ENCODE measurements around the gene PATE4. TPM values are rescaled to one million over a fixed set of nuclear protein-coding genes. Genes with fewer than 3 reads are reported as not detected.

Gene PATE4
- total RNA-seq, 1 donor from 2014 or later, result not detected

DNA sequence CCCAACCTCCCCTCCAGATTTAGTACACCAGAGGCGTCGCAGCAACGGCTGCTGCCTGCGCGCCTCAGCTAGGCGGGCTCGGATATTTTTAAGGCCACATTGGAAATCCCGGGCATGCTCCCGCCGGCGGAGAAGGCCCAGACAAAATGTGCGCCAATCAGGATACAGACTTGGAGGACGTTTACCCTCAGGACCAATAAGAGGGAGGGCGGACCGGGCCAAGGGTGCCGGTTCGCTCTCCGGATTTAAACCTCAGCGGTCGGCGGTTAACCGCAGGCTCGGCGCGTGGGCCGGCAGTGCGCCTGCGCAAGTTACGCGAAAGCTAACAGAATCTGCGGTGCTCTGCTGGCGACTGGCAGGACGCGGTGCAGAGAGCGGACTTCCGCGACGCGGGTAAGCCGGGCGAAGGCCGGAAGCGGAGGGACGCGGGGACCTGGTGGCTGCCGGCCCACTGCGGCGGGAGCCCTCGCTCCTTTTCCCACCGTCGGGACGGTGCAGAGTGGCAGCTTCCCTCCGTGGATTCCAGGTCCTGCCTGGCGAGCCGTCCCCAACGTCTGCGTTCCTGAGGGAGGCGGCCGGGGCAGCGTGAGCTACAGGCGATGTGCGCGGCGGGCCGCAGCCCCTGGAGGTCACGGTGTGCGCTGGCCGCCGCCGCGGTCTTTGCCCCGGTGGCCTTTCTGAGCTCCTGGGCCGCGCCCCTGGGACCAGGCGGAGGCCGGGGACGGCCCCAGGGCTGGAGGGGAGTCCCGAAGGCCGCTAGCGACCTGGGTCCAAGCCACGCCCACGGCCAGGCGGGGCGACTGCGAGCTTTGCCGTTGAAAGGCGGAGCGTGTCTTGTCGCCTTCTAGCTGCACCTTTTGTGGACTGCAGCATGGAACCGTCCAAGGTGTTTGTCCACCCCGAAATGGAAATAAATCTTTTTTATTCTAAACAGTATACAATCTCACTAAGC is 54.5 kb downstream of the PATE4 start, which contains the start of gene HYLS1:
TSS of gene HYLS1 (plus strand) at position 296 of the 952 bp plus-strand sequence. CDS start 11,701 bp downstream, outside the sequence.
- peak; percentile 94 for DNase-seq

Other genes with a start within 250 kb of the PATE4 start
- gene STT3A, start 240.5 kb upstream of the PATE4 start, total RNA-seq, result 84.2 TPM
- gene CHEK1, start 208.2 kb upstream of the PATE4 start, total RNA-seq, result 17.5 TPM
- 0.31 TPM for gene ACRV1, start 152.5 kb upstream of the PATE4 start, total RNA-seq
- not detected for gene PATE1, start 87.0 kb upstream of the PATE4 start, total RNA-seq
- 1.6 TPM for gene PATE2, start 54.5 kb upstream of the PATE4 start, total RNA-seq
- gene PATE3, start 45.2 kb upstream of the PATE4 start, total RNA-seq, result not detected
- gene HYLS1, start 54.4 kb downstream of the PATE4 start, total RNA-seq, result 12.5 TPM
- 12.0 TPM for gene PUS3, start 69.9 kb downstream of the PATE4 start, total RNA-seq
- gene DDX25, start 71.2 kb downstream of the PATE4 start, total RNA-seq, result 18.7 TPM
- not detected for gene VSIG10L2, start 112.7 kb downstream of the PATE4 start, total RNA-seq
- 39.8 TPM for gene CDON, start 229.6 kb downstream of the PATE4 start, total RNA-seq